ENCODE measurements around the gene APRT. TPM values are rescaled to one million over a fixed set of nuclear protein-coding genes. Genes with fewer than 3 reads are reported as not detected.

Gene APRT
- total and polyA plus RNA-seq, 2 of the 8 experiments (the other 6 are each of a cell fraction or from before 2014, with no cell fraction given): 221 to 267 TPM

GRCh38 chr16:88815227-88815626 is 3.5 kb upstream of the APRT start:
- Histone ChIP-seq H3K4me2 (ENCODE audit: insufficient read depth in 1 of 2, low read depth in 2 of 2, low read length in 2 of 2) (no peak overlapping the region), H3K79me1 (ENCODE audit: low read depth, low read length) (no peaks in the 10 kb centered on the region), H2BK15ac (ENCODE audit: low read length) (no peak overlapping the region), H3K9ac (replicated peaks in 1 of 4; ENCODE audit: extremely low read depth in 1 of 4, low read depth in 3 of 4, low read length in 3 of 4) (peak overlapping the region in 1 of 4 experiments; percentile 15; a peak in 1 of 7 replicates), H4K8ac (ENCODE audit: extremely low read depth, insufficient read depth, low read length) (peak overlapping the region; percentile 28; the same call in 1 of the 2 replicates), H4K91ac (replicated peaks; ENCODE audit: insufficient read length, low read length) (no peak overlapping the region), H2BK12ac (ENCODE audit: low read depth, low read length) (peak overlapping the region; percentile 29; the same call in 1 of the 2 replicates), H3K27me3 (replicated peaks in 1 of 4; ENCODE audit: control insufficient read depth in 3 of 4, extremely low read depth in 1 of 4, insufficient read depth in 3 of 4, low read length in 3 of 4) (no peaks in the 10 kb centered on the region), H3K36me3 (ENCODE audit: control insufficient read depth in 2 of 4, insufficient read depth in 4 of 4, low read length in 3 of 4) (peaks cover 0 to 5% (median 0%) of the 10 kb centered on the region in 4 experiments; a peak in 1 of 8 replicates), H3K4ac (replicated peaks; ENCODE audit: insufficient read length, low read depth, low read length) (no peak overlapping the region), H2BK5ac (ENCODE audit: low read depth, low read length) (no peak overlapping the region), H2BK20ac (ENCODE audit: low read length) (no peak overlapping the region), H3K4me3 (ENCODE audit: extremely low read depth in 1 of 4, insufficient read depth in 2 of 4, low read depth in 3 of 4, low read length in 4 of 4) (no peak overlapping the region), H4K5ac (ENCODE audit: insufficient read length, low read depth, low read length) (no peak overlapping the region), H3K23ac (ENCODE audit: insufficient read length) (no peak overlapping the region), H2AK5ac (ENCODE audit: low read depth, low read length) (0 out of 2 replicates have a peak overlapping the region, but pooled peaks have one; percentile 58), H3K79me2 (ENCODE audit: control insufficient read depth in 1 of 2, insufficient read depth in 2 of 2, low read length in 2 of 2) (peaks cover 0 to 13% of the 10 kb centered on the region in 2 experiments; a peak in 2 of 4 replicates), H3K14ac (ENCODE audit: insufficient read length) (no peak overlapping the region), H2BK120ac (replicated peaks; ENCODE audit: low read depth, low read length) (no peak overlapping the region), H2AFZ (ENCODE audit: low read length) (no peak overlapping the region), H3K9me3 (ENCODE audit: insufficient read depth in 2 of 2, low read depth in 1 of 2, low read length in 1 of 2) (no peaks in the 10 kb centered on the region), H3K4me1 (replicated peaks in 1 of 4; ENCODE audit: control insufficient read depth in 3 of 4, insufficient read depth in 4 of 4, low read length in 3 of 4) (peaks cover 0 to 7% (median 2%) of the 10 kb centered on the region in 4 experiments; a peak in 5 of 7 replicates), H3K18ac (ENCODE audit: extremely low read depth, low read length) (no peak overlapping the region), H3K23me2 (ENCODE audit: low read depth, low read length) (peaks cover 10% of the 10 kb centered on the region), H3K27ac (ENCODE audit: low read depth, low read length) (no peak overlapping the region), H4K20me1 (replicated peaks in 1 of 2; ENCODE audit: control insufficient read depth in 1 of 2, insufficient read depth in 2 of 2, low read length in 2 of 2) (peaks cover 5 to 7% of the 10 kb centered on the region in 2 experiments), H3K56ac (replicated peaks; ENCODE audit: insufficient read length, low read depth, low read length) (no peak overlapping the region)
- ChIA-PET CTCF (ENCODE audit: partially characterized antibody) (interaction anchor here (0.6 to 5.7 kb wide), 29 partner anchors 9 to 410 kb away, joined by 3 to 29 read pairs (median 4); partner anchors contain the start of genes GALNS and TRAPPC2L), POLR2A (ENCODE audit: partially characterized antibody) (interaction anchor here (1.2 to 9.0 kb wide), 3 partner anchors 6 to 38 kb away, joined by 3 to 77 read pairs (median 4); partner anchors contain the start of genes APRT and CDT1)
- FAIRE-seq: no peak
- 88% methylated on average over 9 of the region's 10 CpGs; no CpG with 5 or more reads in 1 of the 2 experiments for WGBS, 2 experiments (ENCODE audit: extremely low coverage in 1 of 2, insufficient coverage in 1 of 2, insufficient read length in 1 of 2, insufficient replicate concordance in 2 of 2, low coverage in 1 of 2, low lambda C conversion rate in 2 of 2, missing lambda C conversion rate in 1 of 2)
- DNase-seq (ENCODE audit: low read depth in 1 of 2, low spot score in 2 of 2): no peak
- TF ChIP-seq RAD21 (IDR thresholded peaks at IDR 0.05 in 1 of 2, conservative IDR thresholded peaks at IDR 0.05 in 1 of 2; ENCODE audit: low read depth in 2 of 2, low read length in 2 of 2) (no peak), KDM5A (IDR thresholded peaks at IDR 0.05; ENCODE audit: low read length) (no peak), CEBPB (IDR thresholded peaks at IDR 0.05; ENCODE audit: low read depth, low read length) (no peak), TAF7 (optimal IDR thresholded peaks at IDR 0.05; ENCODE audit: borderline replicate concordance, low read depth, low read length) (no peak), JUN (IDR thresholded peaks at IDR 0.05; ENCODE audit: low read depth, low read length) (no peak), MAFK (IDR thresholded peaks at IDR 0.05; ENCODE audit: low read depth, low read length) (no peak), ASH2L (IDR thresholded peaks at IDR 0.05; ENCODE audit: low read length) (no peak), NRF1 (IDR thresholded peaks at IDR 0.05; ENCODE audit: low read depth, low read length) (no peak), KDM1A (IDR thresholded peaks at IDR 0.05; ENCODE audit: borderline replicate concordance, low read length) (no peak), CREB1 (IDR thresholded peaks at IDR 0.05) (no peak), KDM4A (IDR thresholded peaks at IDR 0.05; ENCODE audit: low read depth, low read length, severe bottlenecking) (no peak), JUND (IDR thresholded peaks at IDR 0.05; ENCODE audit: low read length) (no peak), ATF3 (IDR thresholded peaks at IDR 0.05; ENCODE audit: insufficient read depth, low read depth, low read length) (no peak)

Measured in H1 (cell line).